DMS53 (cell line): ENCODE data around the gene MUC4.
"Not testable (repeated sequence)": the region's sequence is repeated elsewhere in the genome, so short reads cannot be mapped to it uniquely, and the experiment has no call there.

Experiments used
- DNase-seq: peaks from one replicate; lab custom pipeline; 2025; lab: John Stamatoyannopoulos, UW

MUC4 gene

GRCh38 chr3:195737782-195738181 is 73.9 kb downstream of the MUC4 start:
- DNase-seq = not testable (repeated sequence)

- no peak for DNase-seq
Measured at GRCh38 chr3:195736866-195737490, 74.8 kb downstream of the MUC4 start.

GRCh38 chr3:195735036-195735695 is 76.6 kb downstream of the MUC4 start:
- DNase-seq = no peak

GRCh38 chr3:195732940-195733339 is 78.8 kb downstream of the MUC4 start:
- DNase-seq = no peak

- DNase-seq = no peak
Measured at GRCh38 chr3:195731356-195731905, 80.3 kb downstream of the MUC4 start.

- no peak for DNase-seq
Measured at GRCh38 chr3:195729476-195730251, 82.1 kb downstream of the MUC4 start.

GRCh38 chr3:195728789-195729188 is 82.9 kb downstream of the MUC4 start:
- DNase-seq = not testable (repeated sequence)

GRCh38 chr3:195727606-195728195 is 84.0 kb downstream of the MUC4 start:
- DNase-seq = no peak

GRCh38 chr3:195725916-195726740 is 85.6 kb downstream of the MUC4 start:
- DNase-seq = not testable (repeated sequence)

GRCh38 chr3:195724363-195724762 is 87.4 kb downstream of the MUC4 start:
- not testable (repeated sequence) for DNase-seq

- not testable (repeated sequence) for DNase-seq
Measured at GRCh38 chr3:195722996-195723345, 88.8 kb downstream of the MUC4 start.

GRCh38 chr3:195722139-195722995 is 89.4 kb downstream of the MUC4 start:
- DNase-seq = not testable (repeated sequence)

GRCh38 chr3:195720831-195721506 is 90.8 kb downstream of the MUC4 start, which contains the start of gene MUC20:
TSS of gene MUC20 (plus strand) at chr3:195720978. CDS start at chr3:195721008, 30 bp downstream.
- not testable (repeated sequence) for DNase-seq

GRCh38 chr3:195719514-195720254 is 92.0 kb downstream of the MUC4 start:
- DNase-seq = not testable (repeated sequence)

GRCh38 chr3:195718477-195718984 is 93.2 kb downstream of the MUC4 start:
- no peak for DNase-seq

GRCh38 chr3:195717852-195718476 is 93.8 kb downstream of the MUC4 start:
- no peak for DNase-seq

- DNase-seq = no peak
Measured at GRCh38 chr3:195717416-195717815, 94.3 kb downstream of the MUC4 start.

GRCh38 chr3:195715583-195716266 is 96.0 kb downstream of the MUC4 start:
- no peak for DNase-seq
